H1 (cell line): ENCODE measurements around the gene PTCD3. TPM values are rescaled to one million over a fixed set of nuclear protein-coding genes. Genes with fewer than 3 reads are reported as not detected.

Source experiments
- CTCF ChIA-PET: fragments of 300-600 bp; sonication (Branson Sonifier 250); formaldehyde crosslinking; loops from one replicate; lab custom pipeline; 2021; ENCODE audit not compliant: partially characterized antibody; lab: Charles Lee
- POLR2A ChIA-PET: fragments of 300-600 bp; sonication (Branson Sonifier 250); formaldehyde crosslinking; loops from one replicate; lab custom pipeline; 2021; ENCODE audit warnings: inconsistent platforms; ENCODE audit not compliant: partially characterized antibody; lab: Charles Lee
- DNase-seq, 2 experiments: peaks; one replicate each; pipeline versions ENCODE4 v3.0.0 to v3.0.0-alpha.2; 2010 to 2022; ENCODE audit warnings: low spot score in 2 of 2, low read depth in 1 of 2, mixed read lengths in 1 of 2
- FAIRE-seq: peaks from 2 replicates; lab custom pipeline; 2011; peaks lifted over from hg19 to GRCh38; lab: Jason Lieb, UNC
- H2AFZ ChIP-seq: 2 replicates; pipeline ENCODE4 v1.8.1; 2012; ENCODE audit warnings: low read length, inconsistent platforms
- H2AK5ac ChIP-seq: 2 replicates; pipeline ENCODE4 v1.6.1; 2013; ENCODE audit warnings: low read depth, low read length
- H2BK120ac ChIP-seq: replicated peaks from 2 replicates; pipeline ENCODE3; 2013; ENCODE audit warnings: low read depth, low read length, inconsistent platforms
- H2BK12ac ChIP-seq: 2 replicates; pipeline ENCODE4 v1.6.1; 2013; ENCODE audit warnings: low read depth, low read length
- H2BK15ac ChIP-seq: 2 replicates; pipeline ENCODE4 v1.6.1; 2013; ENCODE audit warnings: low read length
- H2BK20ac ChIP-seq: 2 replicates; pipeline ENCODE4 v1.6.1; 2013; ENCODE audit warnings: low read length
- H2BK5ac ChIP-seq: 2 replicates; pipeline ENCODE4 v1.6.1; 2013; ENCODE audit warnings: low read depth, low read length
- H3K14ac ChIP-seq: 2 replicates; pipeline ENCODE4 v1.6.1; 2013; ENCODE audit warnings: inconsistent platforms; ENCODE audit not compliant: insufficient read length
- H3K18ac ChIP-seq: 2 replicates; pipeline ENCODE4 v1.6.1; 2013; ENCODE audit warnings: low read length; ENCODE audit errors: extremely low read depth
- H3K23ac ChIP-seq: 2 replicates; pipeline ENCODE4 v1.6.1; 2013; ENCODE audit warnings: inconsistent platforms; ENCODE audit not compliant: insufficient read length
- H3K23me2 ChIP-seq: 2 replicates; pipeline ENCODE4 v1.6.1; 2013; ENCODE audit warnings: low read depth, low read length
- H3K27ac ChIP-seq: 2 replicates; pipeline ENCODE4 v1.6.1; 2011; ENCODE audit warnings: low read depth, low read length, inconsistent platforms
- H3K27me3 ChIP-seq, 4 experiments: replicated peaks in 1 of 4; 1 replicate in 1 of 4; 2 replicates in 3 of 4; pipeline versions ENCODE4 v1.6.1 to v1.8.1; 2011 to 2013; ENCODE audit warnings: low read length in 3 of 4, mild to moderate bottlenecking in 3 of 4, inconsistent platforms in 2 of 4, mixed read lengths in 2 of 4, moderate library complexity in 1 of 4; ENCODE audit not compliant: control insufficient read depth in 3 of 4, insufficient read depth in 3 of 4; ENCODE audit errors: extremely low read depth in 1 of 4
- H3K36me3 ChIP-seq, 4 experiments: 2 replicates each; pipeline versions ENCODE4 v1.6.1 to v1.8.1; 2011 to 2013; ENCODE audit warnings: mild to moderate bottlenecking in 4 of 4, low read length in 3 of 4, moderate library complexity in 2 of 4, control low read depth in 1 of 4, inconsistent platforms in 1 of 4; ENCODE audit not compliant: insufficient read depth in 4 of 4, control insufficient read depth in 2 of 4
- H3K4ac ChIP-seq: replicated peaks from 2 replicates; pipeline ENCODE3; 2013; ENCODE audit warnings: low read length, low read depth, mixed read lengths, inconsistent platforms; ENCODE audit not compliant: insufficient read length
- H3K4me1 ChIP-seq, 4 experiments: replicated peaks in 1 of 4; 1 replicate in 1 of 4; 2 replicates in 3 of 4; pipeline versions ENCODE4 v1.6.1 to v1.8.1; 2011 to 2013; ENCODE audit warnings: low read length in 3 of 4, inconsistent platforms in 2 of 4, mixed read lengths in 1 of 4; ENCODE audit not compliant: insufficient read depth in 4 of 4, control insufficient read depth in 3 of 4
- H3K4me2 ChIP-seq, 2 experiments: 2 replicates each; pipeline versions ENCODE4 v1.6.1 to v1.8.1; 2011 to 2013; ENCODE audit warnings: low read depth in 2 of 2, low read length in 2 of 2, control low read depth in 1 of 2, inconsistent platforms in 1 of 2, mild to moderate bottlenecking in 1 of 2; ENCODE audit not compliant: insufficient read depth in 1 of 2
- H3K4me3 ChIP-seq, 4 experiments: fragments of 200-600, 300-600 bp in 1 of 4; sonication (generic), shearing (Covaris generic), sonication (Bioruptor Twin) in 1 of 4; 2 replicates each; pipeline versions ENCODE4 v1.5.1 to v1.8.1; 2011 to 2016; ENCODE audit warnings: low read length in 4 of 4, low read depth in 3 of 4, control low read depth in 2 of 4, inconsistent platforms in 2 of 4, mild to moderate bottlenecking in 2 of 4, mixed read lengths in 1 of 4, moderate library complexity in 1 of 4; ENCODE audit not compliant: insufficient read depth in 2 of 4; ENCODE audit errors: extremely low read depth in 1 of 4
- H3K56ac ChIP-seq: replicated peaks from 2 replicates; pipeline ENCODE3; 2013; ENCODE audit warnings: low read depth, mild to moderate bottlenecking, mixed read lengths, low read length, inconsistent platforms; ENCODE audit not compliant: insufficient read length
- H3K79me1 ChIP-seq: 2 replicates; pipeline ENCODE4 v1.6.1; 2013; ENCODE audit warnings: low read depth, low read length, control low read depth
- H3K79me2 ChIP-seq, 2 experiments: 2 replicates each; pipeline versions ENCODE4 v1.6.1 to v1.8.1; 2012 to 2013; ENCODE audit warnings: low read length in 2 of 2, mild to moderate bottlenecking in 2 of 2, inconsistent platforms in 1 of 2; ENCODE audit not compliant: insufficient read depth in 2 of 2, control insufficient read depth in 1 of 2
- H3K9ac ChIP-seq, 4 experiments: replicated peaks in 1 of 4; 1 replicate in 1 of 4; 2 replicates in 3 of 4; pipeline versions ENCODE4 v1.6.1 to v1.8.1; 2011 to 2013; ENCODE audit warnings: low read depth in 3 of 4, low read length in 3 of 4, control low read depth in 2 of 4, mild to moderate bottlenecking in 2 of 4, moderate library complexity in 2 of 4, inconsistent platforms in 1 of 4; ENCODE audit errors: extremely low read depth in 1 of 4
- H3K9me3 ChIP-seq, 2 experiments: 2 replicates each; pipeline versions ENCODE4 v1.6.1 to v1.8.1; 2012 to 2013; ENCODE audit warnings: mild to moderate bottlenecking in 2 of 2, moderate library complexity in 2 of 2, control low read depth in 1 of 2, inconsistent platforms in 1 of 2, low read depth in 1 of 2, low read length in 1 of 2, mixed read lengths in 1 of 2; ENCODE audit not compliant: insufficient read depth in 2 of 2
- H4K20me1 ChIP-seq, 2 experiments: replicated peaks in 1 of 2; 2 replicates each; pipeline versions ENCODE3 to v1.8.1; 2011 to 2013; ENCODE audit warnings: inconsistent platforms in 2 of 2, low read length in 2 of 2, mild to moderate bottlenecking in 1 of 2; ENCODE audit not compliant: insufficient read depth in 2 of 2, control insufficient read depth in 1 of 2
- H4K5ac ChIP-seq: 2 replicates; pipeline ENCODE4 v1.6.1; 2013; ENCODE audit warnings: low read length, low read depth, mixed read lengths, inconsistent platforms; ENCODE audit not compliant: insufficient read length
- H4K8ac ChIP-seq: 2 replicates; pipeline ENCODE4 v1.8.0; 2013; ENCODE audit warnings: mild to moderate bottlenecking, moderate library complexity, low read length, inconsistent platforms; ENCODE audit not compliant: insufficient read depth; ENCODE audit errors: extremely low read depth
- H4K91ac ChIP-seq: replicated peaks from 2 replicates; pipeline ENCODE3; 2013; ENCODE audit warnings: low read length, mixed read lengths, inconsistent platforms; ENCODE audit not compliant: insufficient read length
- BRCA1 ChIP-seq: IDR thresholded peaks from 2 replicates; pipeline ENCODE4 v1.6.1; 2012; ENCODE audit warnings: low read depth, low read length, improper control_type of control experiment
- CHD2 ChIP-seq: IDR thresholded peaks from 2 replicates; pipeline ENCODE4 v1.6.1; 2012; ENCODE audit warnings: low read length, improper control_type of control experiment
- CREB1 ChIP-seq: IDR thresholded peaks from 2 replicates; pipeline ENCODE4 v1.6.1; 2012; ENCODE audit warnings: inconsistent platforms
- CTBP2 ChIP-seq: IDR thresholded peaks from 2 replicates; pipeline ENCODE4 v1.7.0; 2011; ENCODE audit warnings: borderline replicate concordance, mild to moderate bottlenecking, moderate library complexity, mixed read lengths, low read length; ENCODE audit not compliant: insufficient read depth, insufficient read length
- E2F6 ChIP-seq: IDR thresholded peaks from 2 replicates; pipeline ENCODE4 v1.6.1; 2012; ENCODE audit warnings: inconsistent platforms
- GABPA ChIP-seq: IDR thresholded peaks from 2 replicates; pipeline ENCODE4 v1.6.1; 2011; ENCODE audit warnings: mild to moderate bottlenecking, low read length, moderate library complexity, borderline replicate concordance; ENCODE audit not compliant: insufficient read depth
- HDAC6 ChIP-seq: IDR thresholded peaks from one replicate; pipeline ENCODE4 v1.7.1; 2012; ENCODE audit warnings: low read depth, mild to moderate bottlenecking, inconsistent platforms, low read length, moderate library complexity
- KDM4A ChIP-seq: IDR thresholded peaks from one replicate; pipeline ENCODE4 v1.7.1; 2012; ENCODE audit warnings: low read depth, mild to moderate bottlenecking, moderate library complexity, low read length, inconsistent platforms; ENCODE audit not compliant: severe bottlenecking
- KDM5A ChIP-seq: fragments of 200-600 bp; IDR thresholded peaks from 2 replicates; pipeline ENCODE4 v1.7.1; 2012; ENCODE audit warnings: mild to moderate bottlenecking, low read length, inconsistent platforms, mixed read lengths
- NRF1 ChIP-seq: IDR thresholded peaks from 2 replicates; pipeline ENCODE4 v1.6.1; 2011; ENCODE audit warnings: mild to moderate bottlenecking, low read depth, low read length, improper control_type of control experiment
- POLR2AphosphoS5 ChIP-seq: IDR thresholded peaks from 2 replicates; pipeline ENCODE4 v1.6.1; 2011; ENCODE audit warnings: low read depth, low read length
- SAP30 ChIP-seq: fragments of 300-600 bp; sonication (generic); IDR thresholded peaks from 2 replicates; pipeline ENCODE4 v1.7.1; 2012; ENCODE audit warnings: low read length, moderate library complexity, mild to moderate bottlenecking, inconsistent platforms; ENCODE audit not compliant: insufficient read depth, insufficient replicate concordance
- SRF ChIP-seq: IDR thresholded peaks from 2 replicates; pipeline ENCODE4 v1.6.1; 2011; ENCODE audit warnings: mild to moderate bottlenecking, low read depth, low read length, moderate library complexity
- TBP ChIP-seq: IDR thresholded peaks from 2 replicates; pipeline ENCODE4 v1.6.1; 2011; ENCODE audit warnings: low read depth, low read length, improper control_type of control experiment
- WGBS, 2 experiments: shearing (Covaris generic) in 1 of 2; methylation state at CpG; one replicate each; pipeline versions ENCODE4 v1.1.6 to v1.1.7; 2013 to 2015; ENCODE audit warnings: low lambda C conversion rate in 2 of 2, mixed read lengths in 2 of 2, inconsistent platforms in 1 of 2, low coverage in 1 of 2, missing lambda C conversion rate in 1 of 2; ENCODE audit not compliant: insufficient replicate concordance in 2 of 2, insufficient coverage in 1 of 2, insufficient read length in 1 of 2; ENCODE audit errors: extremely low coverage in 1 of 2, missing lambda C conversion rate in 1 of 2; 5-methylcytosine and 5-hydroxymethylcytosine counted together
- polyA plus RNA-seq, 7 experiments: library from polyadenylated mRNA; depleted of rRNA in 3 of 7; stranded (reverse) in 5 of 7; unstranded in 2 of 7; fragments of >200 nt in 5 of 7; fragments of 200-250 nt in 2 of 7; gene quantifications; 1 replicate in 5 of 7; 2 replicates in 1 of 7; 4 replicates in 1 of 7; pipeline versions ENCODE4 v1.2.1 to v1.2.3, GENCODE V29; 2011 to 2013; ENCODE audit warnings: missing spikeins in 2 of 7, mixed read lengths in 2 of 7
- total RNA-seq: library from RNA; stranded (reverse); fragmentation: NEBNext Ultra II Directional; extraction: Animal tissue kit (Norgen Biotek cat#: 25700); gene quantifications from 2 replicates; pipeline ENCODE4 v1.2.1, GENCODE V29; 2021

PTCD3 gene
- total and polyA plus RNA-seq, 2 of the 8 experiments (the other 6 are each of a cell fraction or from before 2014, with no cell fraction given) = 64.3 to 192 TPM

- Histone ChIP-seq H2BK120ac (no peak overlapping the region), H3K23me2 (no peaks in the 10 kb centered on the region), H3K79me2 (no peaks in the 10 kb centered on the region), H3K23ac (no peak overlapping the region), H4K91ac (no peak overlapping the region), H3K36me3 (peaks cover 3 to 46% (median 24%) of the 10 kb centered on the region in 4 experiments; a peak in 7 of 8 replicates), H3K27ac (no peak overlapping the region), H3K18ac (no peak overlapping the region), H3K4me2 (no peak overlapping the region), H3K14ac (no peak overlapping the region), H4K20me1 (no peaks in the 10 kb centered on the region), H3K4me1 (no peaks in the 10 kb centered on the region), H2BK12ac (no peak overlapping the region), H2AK5ac (no peak overlapping the region), H2AFZ (no peak overlapping the region), H2BK5ac (no peak overlapping the region), H3K56ac (no peak overlapping the region), H4K8ac (no peak overlapping the region), H3K27me3 (no peaks in the 10 kb centered on the region), H3K9me3 (no peaks in the 10 kb centered on the region), H4K5ac (no peak overlapping the region), H3K79me1 (no peaks in the 10 kb centered on the region), H3K4me3 (no peak overlapping the region), H3K4ac (no peak overlapping the region), H3K9ac (no peak overlapping the region), H2BK15ac (no peak overlapping the region), H2BK20ac (no peak overlapping the region)
- FAIRE-seq (no peak), DNase-seq (no peak)
- WGBS, 2 experiments = 84% methylated on average over 2 of the region's 2 CpGs; no CpG with 5 or more reads in 1 of the 2 experiments
- CTCF ChIA-PET = interaction anchor here (0.6 kb wide), 1 partner anchor 12 kb away, joined by 3 read pairs; no protein-coding TSS in a partner anchor
- POLR2A ChIA-PET = no interaction called here
- no peak for TF ChIP-seq TBP
- no peak for TF ChIP-seq NRF1
- TF ChIP-seq KDM4A = no peak
- TF ChIP-seq GABPA = no peak
- no peak for TF ChIP-seq POLR2AphosphoS5
- no peak for TF ChIP-seq SAP30
- TF ChIP-seq E2F6 = no peak
- TF ChIP-seq CTBP2 = no peak
- no peak for TF ChIP-seq SRF
- TF ChIP-seq HDAC6 = no peak
- TF ChIP-seq BRCA1 = no peak
- TF ChIP-seq CREB1 = no peak
- no peak for TF ChIP-seq CHD2
- no peak for TF ChIP-seq KDM5A
These were observed 66.6 kb downstream of the PTCD3 start for GRCh38 chr2:86172610-86173009.
